ENCODE data around the gene SIX2.

DNA sequence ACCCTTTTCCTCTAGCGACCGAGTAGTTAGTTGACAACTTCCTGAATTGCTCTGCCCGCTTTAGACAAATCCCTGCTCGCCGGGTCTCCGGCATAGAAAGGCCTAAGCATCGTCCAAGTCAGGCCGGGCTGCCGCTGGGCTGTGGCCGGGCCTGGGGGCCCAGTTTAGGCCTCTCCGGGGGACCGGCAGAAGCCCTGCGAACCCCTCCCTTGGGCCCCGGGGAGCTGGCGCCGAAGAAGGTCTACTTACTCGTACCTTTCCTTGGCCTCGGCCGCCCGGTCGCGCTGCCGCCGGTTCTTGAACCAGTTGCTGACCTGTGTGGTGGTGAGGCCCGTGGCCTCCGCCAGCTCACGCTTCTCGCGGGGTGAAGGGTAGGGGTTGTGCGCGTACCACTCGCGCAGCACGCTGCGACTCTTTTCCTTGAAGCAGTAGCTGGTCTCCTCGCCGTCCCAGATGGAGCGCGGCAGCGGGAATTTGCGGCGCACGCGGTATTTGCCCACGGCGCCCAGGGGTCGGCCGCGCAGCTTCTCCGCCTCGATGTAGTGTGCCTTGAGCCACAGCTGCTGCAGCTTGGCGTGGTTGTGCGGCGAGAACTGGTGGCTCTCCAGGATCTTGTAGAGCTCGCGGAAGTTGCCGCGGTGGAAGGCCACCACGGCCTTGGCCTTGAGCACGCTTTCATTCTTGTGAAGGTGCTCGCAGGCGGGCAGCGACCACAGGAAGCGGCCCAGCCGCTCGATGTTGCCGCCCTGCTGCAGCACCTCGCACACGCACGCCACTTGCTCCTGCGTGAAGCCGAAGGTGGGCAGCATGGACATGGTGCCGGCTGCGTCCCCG lies 739 bp downstream of the SIX2 start:
- TF ChIP-seq EGR1 (IDR thresholded peaks at IDR 0.05) = no peak
- no peak for TF ChIP-seq NFIC (IDR thresholded peaks at IDR 0.05)
- TF ChIP-seq, protein P1, sequence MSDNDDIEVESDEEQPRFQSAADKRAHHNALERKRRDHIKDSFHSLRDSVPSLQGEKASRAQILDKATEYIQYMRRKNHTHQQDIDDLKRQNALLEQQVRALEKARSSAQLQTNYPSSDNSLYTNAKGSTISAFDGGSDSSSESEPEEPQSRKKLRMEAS (IDR thresholded peaks at IDR 0.05) = no peak
- no peak for TF ChIP-seq TEAD4 (IDR thresholded peaks at IDR 0.05)
- no peak for TF ChIP-seq CEBPB (IDR thresholded peaks at IDR 0.05)
- TF ChIP-seq CREB1 (IDR thresholded peaks at IDR 0.05; ENCODE audit: low read depth) = no peak
- TF ChIP-seq FOXM1 (IDR thresholded peaks at IDR 0.05; ENCODE audit: borderline replicate concordance, low read depth) = no peak
- TF ChIP-seq RAD21 (IDR thresholded peaks at IDR 0.05; ENCODE audit: low read depth) = no peak

Data from Ishikawa (cell line).